Upper lobe of left lung (tissue), 4 donors: ENCODE measurements around the gene CADM1.

Experiments
- POLR2A ChIP-seq, 4 donors: fragments of 450-650 bp; IDR thresholded peaks; one replicate each; pipeline ENCODE4 v1.5.1; 2016 to 2017; ENCODE audit warnings: antibody characterized with exemption in 4 of 4, mild to moderate bottlenecking in 2 of 4
- POLR2AphosphoS5 ChIP-seq, 2 donors: sonication (generic); formaldehyde crosslinking; IDR thresholded peaks; one replicate each; pipeline ENCODE4 v1.5.1; 2017; ENCODE audit warnings: antibody characterized with exemption in 2 of 2
- TF ChIP-seq, protein P1 (sequence below), 6 experiments: fragments of 450-650 bp in 4 of 6; fragments of 200-600 bp in 2 of 6; sonication (generic) in 2 of 6; IDR thresholded peaks; one replicate each; pipeline ENCODE4 v1.5.1; 2016 to 2019; ENCODE audit warnings: antibody characterized with exemption in 6 of 6

DNA sequence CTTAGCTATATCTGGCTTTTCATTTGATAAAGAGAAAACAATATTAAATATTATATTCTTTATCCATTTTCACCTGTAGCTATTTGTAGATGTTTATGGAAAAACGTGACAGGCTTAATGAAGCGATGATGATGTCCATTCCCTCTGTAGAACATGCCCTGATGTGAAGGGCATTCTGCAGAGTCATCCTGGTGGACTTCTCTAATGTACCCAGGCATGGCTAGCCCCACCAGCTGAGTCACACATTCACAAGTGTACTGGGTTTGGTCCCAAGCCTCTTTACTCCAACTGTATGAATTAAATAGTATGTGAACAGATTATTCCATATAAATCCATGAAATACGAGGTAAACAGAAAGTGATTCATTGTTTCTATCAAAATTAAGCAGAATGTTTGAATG is 139.3 kb downstream of the CADM1 start:
- TF ChIP-seq, protein P1, sequence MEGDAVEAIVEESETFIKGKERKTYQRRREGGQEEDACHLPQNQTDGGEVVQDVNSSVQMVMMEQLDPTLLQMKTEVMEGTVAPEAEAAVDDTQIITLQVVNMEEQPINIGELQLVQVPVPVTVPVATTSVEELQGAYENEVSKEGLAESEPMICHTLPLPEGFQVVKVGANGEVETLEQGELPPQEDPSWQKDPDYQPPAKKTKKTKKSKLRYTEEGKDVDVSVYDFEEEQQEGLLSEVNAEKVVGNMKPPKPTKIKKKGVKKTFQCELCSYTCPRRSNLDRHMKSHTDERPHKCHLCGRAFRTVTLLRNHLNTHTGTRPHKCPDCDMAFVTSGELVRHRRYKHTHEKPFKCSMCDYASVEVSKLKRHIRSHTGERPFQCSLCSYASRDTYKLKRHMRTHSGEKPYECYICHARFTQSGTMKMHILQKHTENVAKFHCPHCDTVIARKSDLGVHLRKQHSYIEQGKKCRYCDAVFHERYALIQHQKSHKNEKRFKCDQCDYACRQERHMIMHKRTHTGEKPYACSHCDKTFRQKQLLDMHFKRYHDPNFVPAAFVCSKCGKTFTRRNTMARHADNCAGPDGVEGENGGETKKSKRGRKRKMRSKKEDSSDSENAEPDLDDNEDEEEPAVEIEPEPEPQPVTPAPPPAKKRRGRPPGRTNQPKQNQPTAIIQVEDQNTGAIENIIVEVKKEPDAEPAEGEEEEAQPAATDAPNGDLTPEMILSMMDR (IDR thresholded peaks at IDR 0.05): no peak
- TF ChIP-seq POLR2A (IDR thresholded peaks at IDR 0.05): no peak
- no peak for TF ChIP-seq POLR2AphosphoS5 (IDR thresholded peaks at IDR 0.05)
